Renal pelvis (tissue), 12 donors: ENCODE data around the gene PIK3AP1. TPM values are rescaled to one million over a fixed set of nuclear protein-coding genes. Genes with fewer than 3 reads are reported as not detected.
A peak's percentile ranks its signal among the peaks of the same experiment; 100 is the strongest.
"Not testable (repeated sequence)": the region's sequence is repeated elsewhere in the genome, so short reads cannot be mapped to it uniquely, and the experiment has no call there.

Experiments used
- DNase-seq: peaks from one replicate; pipeline ENCODE4 v3.0.0-alpha.2; 2013
- long read RNA-seq, 16 experiments: transcript quantifications; one replicate each; lab custom pipeline, GENCODE V29; 2026
- polyA plus RNA-seq, 3 donors: library from polyadenylated mRNA; unstranded; fragments of 120-200 nt; gene quantifications; one replicate each; pipeline ENCODE4 v1.2.1, GENCODE V29; 2013; ENCODE audit not compliant: insufficient read length in 3 of 3

Gene PIK3AP1
- 1 to 10 TPM; 4.2 to 4.8 (median 4.4) TPM for polyA plus RNA-seq
- long read RNA-seq, donor 1, partial matches to known transcripts, result 13,825 of 13,825 reads
- long read RNA-seq, donor 1, other reads (novel, unspliced or antisense), result 0 of 13,825 reads
- long read RNA-seq, donor 2, result 0 reads
- long read RNA-seq, donor 3, partial matches to known transcripts, result 0 of 1 reads
- long read RNA-seq, donor 3, other reads (novel, unspliced or antisense), result 0 of 1 reads
- long read RNA-seq, donor 4, partial matches to known transcripts, result 10,344 of 10,344 reads
- long read RNA-seq, donor 4, other reads (novel, unspliced or antisense), result 0 of 10,344 reads
- long read RNA-seq, donor 5, result 0 reads
- long read RNA-seq, donor 6, partial matches to known transcripts, result 8,242 of 8,242 reads
- long read RNA-seq, donor 6, other reads (novel, unspliced or antisense), result 0 of 8,242 reads
- long read RNA-seq, donor 7, result 0 reads
- long read RNA-seq, donor 8, result 0 reads
- long read RNA-seq, donor 9, full-length matches to known transcripts, result 1 of 1 reads
- long read RNA-seq, donor 9, partial matches to known transcripts, result 0 of 1 reads
- long read RNA-seq, donor 9, other reads (novel, unspliced or antisense), result 0 of 1 reads
- long read RNA-seq, donor 10, partial matches to known transcripts, result 8,076 of 8,076 reads
- long read RNA-seq, donor 10, other reads (novel, unspliced or antisense), result 0 of 8,076 reads
- long read RNA-seq, donor 11, result 0 reads
- long read RNA-seq, donor 12, result 0 reads
- long read RNA-seq, donor 13, full-length matches to known transcripts, result 1 of 6,886 reads
- long read RNA-seq, donor 13, partial matches to known transcripts, result 6,885 of 6,886 reads
- long read RNA-seq, donor 13, other reads (novel, unspliced or antisense), result 0 of 6,886 reads
- long read RNA-seq, donor 14, result 0 reads
- long read RNA-seq, donor 15, full-length matches to known transcripts, result 2 of 2 reads
- long read RNA-seq, donor 15, partial matches to known transcripts, result 0 of 2 reads
- long read RNA-seq, donor 15, other reads (novel, unspliced or antisense), result 0 of 2 reads
- long read RNA-seq, donor 16, result 0 reads

GRCh38 chr10:96720422-96721206, at the start of gene PIK3AP1:
TSS of gene PIK3AP1 (minus strand) at chr10:96720514. CDS start at chr10:96720394, 120 bp downstream.
- DNase-seq, result peak; percentile 34

GRCh38 chr10:96768136-96768535, 47.8 kb upstream of the PIK3AP1 start:
- DNase-seq, result no peak

GRCh38 chr10:96767611-96768010, 47.3 kb upstream of the PIK3AP1 start:
- no peak for DNase-seq

GRCh38 chr10:96765406-96766240, 45.3 kb upstream of the PIK3AP1 start:
- DNase-seq, result peak; percentile 24

GRCh38 chr10:96764425-96765060, 44.2 kb upstream of the PIK3AP1 start:
- DNase-seq, result no peak

GRCh38 chr10:96758423-96758822, 38.1 kb upstream of the PIK3AP1 start:
- no peak for DNase-seq

GRCh38 chr10:96756111-96756903, 36.0 kb upstream of the PIK3AP1 start:
- DNase-seq, result no peak

- no peak for DNase-seq
Measured at GRCh38 chr10:96753956-96754355, 33.6 kb upstream of the PIK3AP1 start.

GRCh38 chr10:96752375-96752774, 32.1 kb upstream of the PIK3AP1 start:
- DNase-seq, result no peak

- DNase-seq, result not testable (repeated sequence)
Measured at GRCh38 chr10:96750316-96750715, 30.0 kb upstream of the PIK3AP1 start.

GRCh38 chr10:96747734-96748550, 27.6 kb upstream of the PIK3AP1 start:
- DNase-seq, result no peak

GRCh38 chr10:96746503-96746902, 26.2 kb upstream of the PIK3AP1 start:
- no peak for DNase-seq

GRCh38 chr10:96745950-96746349, 25.6 kb upstream of the PIK3AP1 start:
- DNase-seq, result no peak

- DNase-seq, result peak; percentile 19
Measured at GRCh38 chr10:96743988-96744585, 23.8 kb upstream of the PIK3AP1 start.

GRCh38 chr10:96741557-96741956, 21.2 kb upstream of the PIK3AP1 start:
- DNase-seq, result not testable (repeated sequence)

- no peak for DNase-seq
Measured at GRCh38 chr10:96740579-96741281, 20.4 kb upstream of the PIK3AP1 start.

GRCh38 chr10:96740141-96740540, 19.8 kb upstream of the PIK3AP1 start:
- no peak for DNase-seq
